Parathyroid adenoma (tissue), 2 donors: ENCODE results near the gene ADISSP.
A peak's percentile ranks its signal among the peaks of the same experiment; 100 is the strongest.

Experiments
- H2AFZ ChIP-seq: fragments of 300-600 bp; sonication (generic); one replicate; pipeline ENCODE4 v1.7.0; 2017; ENCODE audit warnings: antibody characterized with exemption, mild to moderate bottlenecking
- H3K27ac ChIP-seq: fragments of 300-600 bp; sonication (generic); one replicate; pipeline ENCODE4 v1.7.0; 2017
- H3K27me3 ChIP-seq: fragments of 300-600 bp; sonication (generic); one replicate; pipeline ENCODE4 v1.7.0; 2017; ENCODE audit warnings: low read length; ENCODE audit not compliant: control insufficient read depth, insufficient read depth
- H3K36me3 ChIP-seq: fragments of 300-600 bp; sonication (generic); one replicate; pipeline ENCODE4 v1.7.0; 2017; ENCODE audit warnings: low read length; ENCODE audit not compliant: control insufficient read depth, insufficient read depth
- H3K4me1 ChIP-seq: fragments of 300-600 bp; sonication (generic); one replicate; pipeline ENCODE4 v1.7.0; 2017; ENCODE audit warnings: control low read depth
- H3K4me2 ChIP-seq: fragments of 300-600 bp; sonication (generic); one replicate; pipeline ENCODE4 v1.7.0; 2017; ENCODE audit warnings: low read length
- H3K4me3 ChIP-seq: fragments of 300-600 bp; sonication (generic); one replicate; pipeline ENCODE4 v1.7.0; 2017; ENCODE audit warnings: low read depth, low read length
- H3K79me2 ChIP-seq: fragments of 300-600 bp; sonication (generic); one replicate; pipeline ENCODE4 v1.7.0; 2017; ENCODE audit warnings: control low read depth
- H3K9ac ChIP-seq: fragments of 300-600 bp; sonication (generic); one replicate; pipeline ENCODE4 v1.7.0; 2017; ENCODE audit warnings: mild to moderate bottlenecking
- H3K9me3 ChIP-seq: fragments of 300-600 bp; sonication (generic); one replicate; pipeline ENCODE4 v1.7.0; 2017; ENCODE audit warnings: low read length; ENCODE audit not compliant: control insufficient read depth
- TF ChIP-seq, protein P1 (sequence below): fragments of 300-600 bp; sonication (generic); IDR thresholded peaks from one replicate; pipeline ENCODE4 v1.7.0; 2017; ENCODE audit warnings: antibody characterized with exemption, mild to moderate bottlenecking
- donor health status: primary hyperparathyroidism.

Gene ADISSP

GRCh38 chr20:3729378-3729777, 38.2 kb downstream of the ADISSP start:
- no peaks in the 10 kb centered on the region for H3K9me3 ChIP-seq
- no peak overlapping the region for H3K4me3 ChIP-seq
- no peaks in the 10 kb centered on the region for H3K27me3 ChIP-seq
- H3K27ac ChIP-seq = no peak overlapping the region
- no peaks in the 10 kb centered on the region for H3K79me2 ChIP-seq
- no peak overlapping the region for H3K4me2 ChIP-seq
- no peaks in the 10 kb centered on the region for H3K36me3 ChIP-seq
- H3K4me1 ChIP-seq = peaks cover 5% of the 10 kb centered on the region
- TF ChIP-seq, protein P1, sequence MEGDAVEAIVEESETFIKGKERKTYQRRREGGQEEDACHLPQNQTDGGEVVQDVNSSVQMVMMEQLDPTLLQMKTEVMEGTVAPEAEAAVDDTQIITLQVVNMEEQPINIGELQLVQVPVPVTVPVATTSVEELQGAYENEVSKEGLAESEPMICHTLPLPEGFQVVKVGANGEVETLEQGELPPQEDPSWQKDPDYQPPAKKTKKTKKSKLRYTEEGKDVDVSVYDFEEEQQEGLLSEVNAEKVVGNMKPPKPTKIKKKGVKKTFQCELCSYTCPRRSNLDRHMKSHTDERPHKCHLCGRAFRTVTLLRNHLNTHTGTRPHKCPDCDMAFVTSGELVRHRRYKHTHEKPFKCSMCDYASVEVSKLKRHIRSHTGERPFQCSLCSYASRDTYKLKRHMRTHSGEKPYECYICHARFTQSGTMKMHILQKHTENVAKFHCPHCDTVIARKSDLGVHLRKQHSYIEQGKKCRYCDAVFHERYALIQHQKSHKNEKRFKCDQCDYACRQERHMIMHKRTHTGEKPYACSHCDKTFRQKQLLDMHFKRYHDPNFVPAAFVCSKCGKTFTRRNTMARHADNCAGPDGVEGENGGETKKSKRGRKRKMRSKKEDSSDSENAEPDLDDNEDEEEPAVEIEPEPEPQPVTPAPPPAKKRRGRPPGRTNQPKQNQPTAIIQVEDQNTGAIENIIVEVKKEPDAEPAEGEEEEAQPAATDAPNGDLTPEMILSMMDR = no peak
- no peak overlapping the region for H2AFZ ChIP-seq
- no peak overlapping the region for H3K9ac ChIP-seq

- peaks cover 5% of the 10 kb centered on the region for H3K4me1 ChIP-seq
- TF ChIP-seq, protein P1 = no peak
- H3K79me2 ChIP-seq = no peaks in the 10 kb centered on the region
- no peak overlapping the region for H3K27ac ChIP-seq
- no peak overlapping the region for H3K4me3 ChIP-seq
- H3K27me3 ChIP-seq = no peaks in the 10 kb centered on the region
- no peaks in the 10 kb centered on the region for H3K36me3 ChIP-seq
- no peaks in the 10 kb centered on the region for H3K9me3 ChIP-seq
- no peak overlapping the region for H3K4me2 ChIP-seq
- H2AFZ ChIP-seq = no peak overlapping the region
- no peak overlapping the region for H3K9ac ChIP-seq
Measured at GRCh38 chr20:3728876-3729275, 38.7 kb downstream of the ADISSP start.

DNA sequence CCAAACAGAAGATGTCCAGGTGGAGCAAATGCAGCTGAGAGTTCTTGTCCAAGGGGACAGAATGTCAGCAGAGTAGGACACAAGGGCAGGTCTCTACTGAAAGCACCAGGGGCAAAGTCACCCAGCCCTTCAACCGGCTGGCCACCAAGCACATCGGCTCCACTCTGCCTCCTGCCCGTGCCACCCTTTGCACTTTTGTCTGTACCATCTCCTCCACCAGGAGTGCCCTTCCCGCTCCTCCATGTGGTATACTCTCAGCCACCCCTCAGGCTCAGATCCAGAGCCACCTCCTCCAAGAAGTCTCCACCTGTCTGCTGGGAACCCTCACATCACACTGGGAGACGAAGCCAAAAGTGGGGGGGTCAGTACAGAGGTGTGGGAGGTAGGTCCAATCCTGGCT, 39.2 kb downstream of the ADISSP start:
- Histone ChIP-seq H3K4me3 (no peak overlapping the region), H3K36me3 (no peaks in the 10 kb centered on the region), H3K4me1 (peaks cover 5% of the 10 kb centered on the region), H3K4me2 (no peak overlapping the region), H3K9me3 (no peaks in the 10 kb centered on the region), H3K27ac (no peak overlapping the region), H3K79me2 (no peaks in the 10 kb centered on the region), H2AFZ (no peak overlapping the region), H3K27me3 (no peaks in the 10 kb centered on the region), H3K9ac (no peak overlapping the region)
- TF ChIP-seq, protein P1 = no peak

GRCh38 chr20:3727401-3728021, 40.0 kb downstream of the ADISSP start:
- Histone ChIP-seq H3K4me2 (peak overlapping the region; percentile 8), H3K9ac (no peak overlapping the region), H3K9me3 (no peaks in the 10 kb centered on the region)

More at GRCh38 chr20:3727401-3728021, 40.0 kb downstream of the ADISSP start:
- no peaks in the 10 kb centered on the region for H3K27me3 ChIP-seq
- H3K79me2 ChIP-seq = no peaks in the 10 kb centered on the region
- H3K36me3 ChIP-seq = no peaks in the 10 kb centered on the region
- peaks cover 5% of the 10 kb centered on the region for H3K4me1 ChIP-seq
- peak overlapping the region; percentile 47 for H2AFZ ChIP-seq
- TF ChIP-seq, protein P1 = no peak
- H3K27ac ChIP-seq = no peak overlapping the region
- H3K4me3 ChIP-seq = no peak overlapping the region
